Activated CD8-positive, alpha-beta memory T cell treated with anti-CD3 and anti-CD28 coated beads, Interleukin-2, amount 10 ng/mL, durations not matched to agents 7 days and 5 days (primary cell): ENCODE measurements around the gene ZC3H7A. TPM values are rescaled to one million over a fixed set of nuclear protein-coding genes. Genes with fewer than 3 reads are reported as not detected.

ENCODE experiments used
- ATAC-seq: fragments of 150-1000 bp; cut with Tn5 transposase; one replicate; pipeline ENCODE4 v1.10.0; 2021; ENCODE audit warnings: moderate library complexity
- CTCF ChIA-PET: fragments of 350-600 bp; sonication (Branson Sonifier 250); formaldehyde crosslinking; loops from one replicate; lab custom pipeline; 2021; ENCODE audit warnings: antibody characterized with exemption; lab: Charles Lee
- DNase-seq: peaks from one replicate; pipeline ENCODE4 v3.0.0-alpha.2; 2020
- H3K27ac Mint-ChIP-seq: one replicate; pipeline ENCODE4 v1.8.0; 2021; ENCODE audit warnings: mild to moderate bottlenecking, mixed read lengths
- H3K27me3 Mint-ChIP-seq: one replicate; pipeline ENCODE4 v1.8.0; 2021; ENCODE audit warnings: mixed read lengths
- H3K36me3 Mint-ChIP-seq: one replicate; pipeline ENCODE4 v1.8.0; 2021; ENCODE audit warnings: mild to moderate bottlenecking, mixed read lengths
- H3K4me1 Mint-ChIP-seq: one replicate; pipeline ENCODE4 v1.8.0; 2021; ENCODE audit warnings: mixed read lengths
- H3K4me3 Mint-ChIP-seq: one replicate; pipeline ENCODE4 v1.8.0; 2021; ENCODE audit warnings: mild to moderate bottlenecking, moderate library complexity, mixed read lengths
- H3K9me3 Mint-ChIP-seq: one replicate; pipeline ENCODE4 v1.8.0; 2022; ENCODE audit warnings: low read depth, mixed read lengths
- total RNA-seq, 2 experiments: library from RNA; stranded (reverse); gene quantifications; one replicate each; pipeline ENCODE4 v1.2.3, GENCODE V29; 2021

The ZC3H7A gene
- total RNA-seq, 2 experiments from 2014 or later = 70.7 to 85.9 TPM

DNA sequence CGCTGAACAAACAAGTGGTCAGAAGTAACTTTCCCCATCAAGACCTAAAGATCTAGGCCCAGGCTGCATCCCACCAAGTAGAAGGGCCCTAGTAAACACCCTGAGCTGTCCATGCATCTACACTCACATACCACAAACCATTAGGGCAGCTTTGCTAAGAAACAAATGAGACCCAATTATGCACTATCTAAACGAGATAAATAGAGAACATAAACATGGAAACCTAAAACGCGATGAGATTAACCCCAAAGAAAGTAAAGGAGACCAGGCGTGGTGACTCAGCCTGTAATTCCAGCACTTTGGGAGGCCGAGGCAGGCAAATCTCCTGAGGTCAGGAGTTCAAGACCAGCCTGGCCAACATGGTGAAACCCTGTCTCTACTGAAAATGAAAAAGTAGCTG is 60.2 kb downstream of the ZC3H7A start:
- no peak overlapping the region for H3K27ac Mint-ChIP-seq
- H3K36me3 Mint-ChIP-seq = peaks cover 57% of the 10 kb centered on the region
- ATAC-seq = no peak
- no peaks in the 10 kb centered on the region for H3K27me3 Mint-ChIP-seq
- DNase-seq = peak; percentile 4
- no peaks in the 10 kb centered on the region for H3K9me3 Mint-ChIP-seq
- peaks cover 76% of the 10 kb centered on the region for H3K4me1 Mint-ChIP-seq
- CTCF ChIA-PET = interaction anchor here (0.9 to 1.1 kb wide), 2 partner anchors 23 to 77 kb away, joined by 3 to 5 read pairs; no protein-coding TSS in a partner anchor
- H3K4me3 Mint-ChIP-seq = no peak overlapping the region

DNA sequence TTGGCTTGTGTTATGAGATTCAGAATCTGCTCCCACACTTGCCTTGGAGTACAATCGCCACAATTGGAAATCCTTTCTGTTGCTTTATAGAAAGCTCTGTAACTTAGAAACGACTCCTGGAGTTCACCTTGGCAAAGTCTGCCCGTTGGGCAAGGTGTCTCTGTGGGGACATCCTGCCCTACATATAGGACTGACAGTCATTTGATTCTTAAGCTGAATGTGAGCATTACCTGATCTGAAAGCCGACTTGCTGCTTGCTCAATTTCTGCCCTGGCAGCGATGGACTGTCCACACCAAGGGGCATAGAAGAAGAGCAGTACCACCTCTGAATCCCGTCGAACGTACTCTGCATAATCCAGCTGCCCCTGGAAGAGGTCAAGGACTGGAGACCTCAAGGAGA is 61.3 kb downstream of the ZC3H7A start:
- CTCF ChIA-PET = interaction anchor here (2.5 kb wide), 1 partner anchor 21 kb away, joined by 6 read pairs; no protein-coding TSS in a partner anchor
- Mint-ChIP-seq H3K4me3 (no peak overlapping the region), H3K27me3 (no peaks in the 10 kb centered on the region), H3K36me3 (peaks cover 60% of the 10 kb centered on the region), H3K4me1 (peaks cover 70% of the 10 kb centered on the region), H3K9me3 (no peaks in the 10 kb centered on the region), H3K27ac (no peak overlapping the region)
- DNase-seq = no peak
- no peak for ATAC-seq

DNA sequence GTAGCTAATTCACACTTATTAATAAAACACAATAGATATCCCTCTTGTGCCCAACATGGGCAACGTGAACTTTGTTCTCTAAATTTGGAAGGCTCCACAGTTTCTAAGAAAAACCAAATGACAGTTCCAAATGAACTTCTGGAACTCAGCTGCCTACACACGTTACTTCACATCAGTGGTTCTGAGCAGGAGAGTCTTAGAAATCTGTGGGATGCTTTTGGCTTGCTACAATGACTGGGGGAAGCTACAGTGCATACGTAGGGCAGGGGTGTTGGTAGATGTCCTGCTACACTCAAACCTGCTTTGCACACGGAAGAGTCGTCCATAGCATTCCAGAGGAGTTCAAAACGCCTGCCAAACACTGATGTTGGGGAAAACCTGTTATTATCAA is 62.4 kb downstream of the ZC3H7A start:
- H3K4me1 Mint-ChIP-seq = peaks cover 64% of the 10 kb centered on the region
- ATAC-seq = no peak
- H3K4me3 Mint-ChIP-seq = no peak overlapping the region
- CTCF ChIA-PET = interaction anchor here (1.3 to 2.5 kb wide), 2 partner anchors 10 to 20 kb away, joined by 3 to 6 read pairs; no protein-coding TSS in a partner anchor
- peak overlapping the region; percentile 5 for H3K27ac Mint-ChIP-seq
- DNase-seq = no peak
- H3K27me3 Mint-ChIP-seq = no peaks in the 10 kb centered on the region
- peaks cover 69% of the 10 kb centered on the region for H3K36me3 Mint-ChIP-seq
- no peaks in the 10 kb centered on the region for H3K9me3 Mint-ChIP-seq

DNA sequence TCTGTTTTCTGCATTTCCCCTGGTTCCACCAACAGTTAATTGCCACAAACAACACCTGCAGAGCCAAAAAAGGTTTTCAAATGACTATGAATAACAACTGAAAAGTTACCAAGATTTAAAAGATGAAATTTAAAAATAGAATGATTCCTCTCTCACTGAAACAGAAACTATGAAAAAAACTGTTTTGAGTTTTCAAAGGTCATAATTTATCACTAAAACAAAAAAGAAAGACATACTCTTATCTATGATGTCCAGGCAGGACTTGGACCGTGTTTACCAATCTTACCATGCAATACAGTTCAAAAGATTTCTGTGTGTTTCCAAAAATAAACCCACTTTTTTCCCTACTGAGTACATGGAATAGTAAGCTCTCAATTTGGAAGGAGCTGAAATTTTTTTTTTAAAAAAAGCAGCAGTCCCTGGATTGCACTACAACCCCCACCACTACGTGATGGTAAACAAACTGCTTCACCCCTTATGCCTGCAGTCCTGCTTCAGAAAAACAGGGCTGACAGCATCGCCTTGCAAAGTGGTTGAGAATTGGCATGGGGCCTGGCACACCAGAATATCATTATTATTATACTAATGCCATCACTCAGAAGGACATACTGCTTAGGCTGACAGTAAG is 62.9 kb downstream of the ZC3H7A start:
- no peaks in the 10 kb centered on the region for H3K27me3 Mint-ChIP-seq
- H3K9me3 Mint-ChIP-seq = no peaks in the 10 kb centered on the region
- DNase-seq (no peak), ATAC-seq (no peak)
- CTCF ChIA-PET = interaction anchor here (1.3 to 2.5 kb wide), 2 partner anchors 9 to 20 kb away, joined by 3 to 6 read pairs; no protein-coding TSS in a partner anchor
- peaks cover 64% of the 10 kb centered on the region for H3K4me1 Mint-ChIP-seq
- peak overlapping the region; percentile 69 for H3K27ac Mint-ChIP-seq
- peaks cover 71% of the 10 kb centered on the region for H3K36me3 Mint-ChIP-seq
- no peak overlapping the region for H3K4me3 Mint-ChIP-seq

DNA sequence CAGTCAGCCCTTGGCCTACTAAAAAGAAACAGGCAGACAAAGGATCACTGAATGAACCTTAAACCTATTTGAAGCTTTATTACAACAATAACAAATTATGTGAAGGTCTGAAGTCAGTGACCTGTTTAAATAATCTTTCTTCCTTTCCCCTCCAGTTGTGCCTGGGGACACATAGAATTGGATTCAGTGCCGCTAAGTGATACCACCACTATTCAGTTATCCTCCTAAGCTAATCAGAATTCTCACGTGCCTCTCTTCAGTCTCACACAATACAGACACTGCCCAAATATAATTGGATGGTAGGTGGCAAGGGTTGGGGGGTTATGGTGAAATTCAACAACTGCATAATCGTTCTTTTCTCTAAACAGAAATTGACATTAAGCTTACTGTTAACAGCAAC is 65.8 kb downstream of the ZC3H7A start:
- DNase-seq (no peak), ATAC-seq (no peak)
- Mint-ChIP-seq H3K9me3 (no peaks in the 10 kb centered on the region), H3K4me1 (peaks cover 59% of the 10 kb centered on the region), H3K27me3 (no peaks in the 10 kb centered on the region), H3K36me3 (peaks cover 71% of the 10 kb centered on the region), H3K4me3 (no peak overlapping the region), H3K27ac (no peak overlapping the region)
- CTCF ChIA-PET = interaction anchor here (0.9 to 1.4 kb wide), 6 partner anchors 11 to 768 kb away, joined by 3 to 5 read pairs (median 3); partner anchors contain the start of gene TXNDC11

DNA sequence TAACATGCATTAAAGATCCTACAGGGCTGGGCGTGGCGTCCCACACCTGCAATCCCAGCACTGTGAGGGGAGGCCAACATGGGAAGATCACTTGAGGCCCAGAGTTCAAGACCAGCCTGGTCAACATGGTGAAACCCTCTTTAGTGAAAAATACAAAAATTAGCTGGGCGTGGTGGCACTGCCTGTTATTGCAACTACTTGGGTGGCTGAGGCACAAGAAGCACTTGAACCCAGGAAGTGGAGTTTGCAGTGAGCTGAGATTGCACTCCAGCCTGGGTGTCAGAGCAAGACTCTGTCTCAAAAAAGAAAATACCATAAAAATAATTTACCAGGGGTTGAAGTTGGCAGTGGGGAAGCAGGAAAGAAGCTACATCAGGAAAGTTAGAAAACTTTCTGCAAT is 67.3 kb downstream of the ZC3H7A start:
- no peak overlapping the region for H3K4me3 Mint-ChIP-seq
- peaks cover 64% of the 10 kb centered on the region for H3K36me3 Mint-ChIP-seq
- CTCF ChIA-PET = no interaction called here
- H3K9me3 Mint-ChIP-seq = no peaks in the 10 kb centered on the region
- peaks cover 50% of the 10 kb centered on the region for H3K4me1 Mint-ChIP-seq
- peak overlapping the region; percentile 66 for H3K27ac Mint-ChIP-seq
- DNase-seq (peak; percentile 22), ATAC-seq (no peak)
- H3K27me3 Mint-ChIP-seq = no peaks in the 10 kb centered on the region

- H3K27ac Mint-ChIP-seq = peak overlapping the region; percentile 58
- no peaks in the 10 kb centered on the region for H3K27me3 Mint-ChIP-seq
- no peaks in the 10 kb centered on the region for H3K9me3 Mint-ChIP-seq
- DNase-seq (no peak), ATAC-seq (peak; percentile 27)
- peaks cover 56% of the 10 kb centered on the region for H3K36me3 Mint-ChIP-seq
- CTCF ChIA-PET = interaction anchor here (0.6 kb wide), 1 partner anchor 374 kb away, joined by 3 read pairs; no protein-coding TSS in a partner anchor
- H3K4me3 Mint-ChIP-seq = no peak overlapping the region
- H3K4me1 Mint-ChIP-seq = peaks cover 36% of the 10 kb centered on the region
These were observed 69.1 kb downstream of the ZC3H7A start for GRCh38 chr16:11727796-11728543.

DNA sequence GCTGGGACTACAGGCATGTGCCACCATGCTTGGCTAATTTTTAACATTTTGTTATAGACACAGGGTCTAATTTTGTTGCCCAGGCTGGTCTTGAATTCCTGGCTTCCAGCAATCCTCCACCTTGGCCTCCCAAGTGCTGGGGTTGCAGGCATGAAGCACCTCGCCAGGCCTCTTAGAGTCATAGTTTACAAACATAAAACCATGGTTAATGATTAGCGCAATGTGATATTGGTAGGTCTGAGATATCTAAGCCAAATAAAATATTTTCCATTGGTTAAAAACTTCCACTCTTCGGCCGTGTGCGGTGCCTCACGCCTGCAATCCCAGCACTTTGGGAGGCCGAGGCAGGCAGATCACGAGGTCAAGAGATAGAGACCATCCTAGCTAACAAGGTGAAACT is 71.0 kb downstream of the ZC3H7A start:
- no peak for ATAC-seq
- peaks cover 52% of the 10 kb centered on the region for H3K36me3 Mint-ChIP-seq
- no peaks in the 10 kb centered on the region for H3K9me3 Mint-ChIP-seq
- peaks cover 27% of the 10 kb centered on the region for H3K4me1 Mint-ChIP-seq
- no peak for DNase-seq
- CTCF ChIA-PET = interaction anchor here (1.5 to 2.1 kb wide), 3 partner anchors 8 to 318 kb away, joined by 3 to 6 read pairs (median 4); partner anchors contain the start of gene ZC3H7A
- H3K27me3 Mint-ChIP-seq = no peaks in the 10 kb centered on the region
- H3K4me3 Mint-ChIP-seq = no peak overlapping the region
- H3K27ac Mint-ChIP-seq = no peak overlapping the region

DNA sequence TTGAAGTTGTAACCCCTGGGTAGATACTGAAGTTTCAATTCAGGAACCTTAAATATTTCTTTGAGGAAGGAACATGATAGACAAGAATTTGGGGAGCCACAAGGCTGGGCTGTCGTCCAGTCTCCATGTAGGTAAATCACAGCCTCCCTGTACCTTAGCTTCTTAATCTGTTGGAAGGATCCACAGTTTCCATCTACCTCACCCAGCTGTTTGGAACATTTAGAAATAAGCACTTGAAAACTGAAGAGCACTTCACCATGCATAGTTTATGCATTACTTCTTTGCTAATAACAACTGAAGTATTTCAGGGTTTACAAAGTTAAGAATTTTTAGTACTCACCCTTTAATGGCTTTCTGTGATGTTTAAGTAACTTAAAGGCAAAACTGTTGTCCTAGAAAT is 71.6 kb downstream of the ZC3H7A start:
- DNase-seq (no peak), ATAC-seq (no peak)
- CTCF ChIA-PET = interaction anchor here (0.6 to 2.1 kb wide), 5 partner anchors 9 to 318 kb away, joined by 3 to 6 read pairs (median 4); partner anchors contain the start of genes TXNDC11 and ZC3H7A
- Mint-ChIP-seq H3K36me3 (peaks cover 54% of the 10 kb centered on the region), H3K4me3 (no peak overlapping the region), H3K27me3 (no peaks in the 10 kb centered on the region), H3K27ac (no peak overlapping the region), H3K4me1 (peaks cover 23% of the 10 kb centered on the region), H3K9me3 (no peaks in the 10 kb centered on the region)

DNA sequence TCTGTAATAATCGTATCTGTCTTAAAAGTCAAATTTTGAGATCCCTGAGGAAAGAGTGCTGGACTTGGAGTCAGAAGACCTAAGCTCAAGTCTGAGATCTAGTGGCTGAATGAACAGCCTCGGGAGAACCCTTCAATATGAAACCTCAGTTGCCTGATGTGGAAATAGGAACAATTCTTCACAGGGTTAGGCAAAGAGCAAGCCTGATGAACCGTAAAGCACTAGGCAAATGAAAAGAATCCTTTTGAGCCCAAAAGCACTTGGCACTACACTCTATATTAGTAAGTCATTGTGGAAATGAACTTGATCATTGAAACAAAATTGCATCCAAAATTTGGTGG is 74.6 kb downstream of the ZC3H7A start:
- CTCF ChIA-PET = interaction anchor here (0.9 to 2.9 kb wide), 3 partner anchors 8 to 190 kb away, joined by 3 to 13 read pairs (median 4); no protein-coding TSS in a partner anchor
- Mint-ChIP-seq H3K36me3 (peaks cover 34% of the 10 kb centered on the region), H3K27me3 (no peaks in the 10 kb centered on the region), H3K4me1 (no peaks in the 10 kb centered on the region), H3K27ac (no peak overlapping the region), H3K9me3 (no peaks in the 10 kb centered on the region), H3K4me3 (no peak overlapping the region)
- ATAC-seq (no peak), DNase-seq (no peak)

DNA sequence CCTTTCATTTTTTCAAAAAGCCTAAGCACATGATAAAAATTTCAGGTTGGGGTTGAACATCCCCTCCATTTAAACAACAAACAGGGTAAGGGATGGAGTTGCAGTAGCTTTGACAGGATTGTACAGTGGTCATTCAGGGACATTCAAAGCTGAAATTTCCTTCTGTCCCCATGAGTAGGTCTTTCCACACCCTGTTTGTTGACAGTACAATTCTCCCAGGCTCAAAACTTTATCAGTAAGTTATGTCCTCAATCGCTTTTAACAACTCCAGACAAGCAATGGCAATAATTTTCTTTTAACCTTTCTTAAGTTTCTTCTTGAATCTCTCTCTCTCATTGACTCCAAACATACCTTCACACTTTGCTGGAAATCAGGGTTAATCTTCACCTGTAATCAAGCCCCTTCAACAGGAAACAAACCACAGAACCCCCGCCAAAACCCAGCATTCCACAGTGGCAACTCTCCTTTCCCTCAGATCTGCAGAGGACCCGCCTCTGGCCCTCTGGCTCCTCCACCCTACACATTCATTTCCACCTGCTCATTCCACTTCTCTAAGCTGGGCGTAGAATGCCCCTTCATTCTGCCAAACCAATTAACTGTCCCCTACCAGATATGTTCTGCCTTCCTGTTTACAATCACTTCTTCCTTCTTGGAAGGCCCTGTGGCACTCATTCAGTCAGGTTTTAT is 75.1 kb downstream of the ZC3H7A start:
- no peaks in the 10 kb centered on the region for H3K9me3 Mint-ChIP-seq
- H3K27ac Mint-ChIP-seq = no peak overlapping the region
- DNase-seq (no peak), ATAC-seq (no peak)
- H3K4me3 Mint-ChIP-seq = no peak overlapping the region
- H3K27me3 Mint-ChIP-seq = no peaks in the 10 kb centered on the region
- CTCF ChIA-PET = interaction anchor here (1.3 kb wide), 1 partner anchor 10 kb away, joined by 3 read pairs; no protein-coding TSS in a partner anchor
- no peaks in the 10 kb centered on the region for H3K4me1 Mint-ChIP-seq
- peaks cover 33% of the 10 kb centered on the region for H3K36me3 Mint-ChIP-seq

DNA sequence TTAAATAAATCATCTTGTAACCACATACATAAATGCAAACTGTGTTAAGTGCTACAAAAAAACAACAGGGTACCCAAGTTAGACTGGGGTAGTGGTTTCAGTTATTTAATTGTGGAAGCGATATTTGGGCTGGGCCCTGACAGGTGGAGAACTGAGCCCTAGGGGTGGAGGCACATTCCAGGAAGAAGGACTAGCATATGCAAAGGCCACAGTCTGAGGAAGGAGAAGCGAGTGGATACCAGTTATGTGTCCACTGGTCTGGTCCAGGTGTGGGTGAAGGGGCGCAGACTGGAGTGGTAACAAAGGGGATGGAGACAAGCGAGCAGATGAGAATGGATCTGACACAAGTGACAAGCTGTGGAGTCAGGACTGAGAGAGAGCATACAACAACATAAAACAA is 77.3 kb downstream of the ZC3H7A start:
- no peaks in the 10 kb centered on the region for H3K9me3 Mint-ChIP-seq
- H3K27ac Mint-ChIP-seq = no peak overlapping the region
- H3K4me3 Mint-ChIP-seq = no peak overlapping the region
- no peaks in the 10 kb centered on the region for H3K27me3 Mint-ChIP-seq
- no peak for ATAC-seq
- DNase-seq = no peak
- peaks cover 2% of the 10 kb centered on the region for H3K4me1 Mint-ChIP-seq
- H3K36me3 Mint-ChIP-seq = peaks cover 28% of the 10 kb centered on the region
- CTCF ChIA-PET = interaction anchor here (0.6 to 1.3 kb wide), 4 partner anchors 188 to 755 kb away, joined by 3 to 4 read pairs (median 4); no protein-coding TSS in a partner anchor

DNA sequence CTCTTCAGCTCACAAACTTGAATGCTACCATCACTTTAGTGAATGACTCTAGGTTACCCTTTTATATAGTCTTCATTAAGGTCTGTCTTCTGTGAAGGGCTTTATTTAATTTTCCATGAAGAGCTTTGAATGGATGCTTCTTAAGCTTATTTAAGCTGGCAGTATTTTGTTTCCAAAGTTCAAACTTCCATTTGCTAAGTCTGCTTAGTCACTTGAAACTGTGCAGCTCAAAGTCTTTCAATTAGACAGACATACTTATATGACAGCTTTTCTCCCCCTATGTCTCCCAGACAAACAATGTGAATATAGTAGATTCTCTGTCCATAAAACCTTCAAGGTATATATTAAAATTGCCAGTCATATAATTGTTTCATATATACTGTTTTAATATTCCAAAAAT is 77.9 kb downstream of the ZC3H7A start:
- no peaks in the 10 kb centered on the region for H3K27me3 Mint-ChIP-seq
- ATAC-seq = no peak
- no peaks in the 10 kb centered on the region for H3K9me3 Mint-ChIP-seq
- CTCF ChIA-PET = interaction anchor here (0.6 to 1.4 kb wide), 4 partner anchors 23 to 754 kb away, joined by 3 to 4 read pairs (median 4); partner anchors contain the start of gene TXNDC11
- no peak overlapping the region for H3K4me3 Mint-ChIP-seq
- no peak for DNase-seq
- H3K4me1 Mint-ChIP-seq = peaks cover 5% of the 10 kb centered on the region
- no peak overlapping the region for H3K27ac Mint-ChIP-seq
- peaks cover 31% of the 10 kb centered on the region for H3K36me3 Mint-ChIP-seq
